SK-N-SH (cell line): ENCODE data around the gene C3orf38. TPM values are rescaled to one million over a fixed set of nuclear protein-coding genes. Genes with fewer than 3 reads are reported as not detected.

Experiments
- CTCF ChIA-PET: fragments of 300-600, 350-600 bp; formaldehyde crosslinking; extraction: SDS; loops from one replicate; lab custom pipeline; 2021; lab: Yijun Ruan, JAX
- POLR2A ChIA-PET: fragments of 350-600 bp; sonication (Branson Sonifier 250); formaldehyde crosslinking; extraction: SDS; loops from one replicate; lab custom pipeline; 2020; ENCODE audit warnings: antibody characterized with exemption, inconsistent platforms; lab: Yijun Ruan, JAX
- DNase-seq: peaks from one replicate; pipeline ENCODE4 v3.0.0; 2012
- H2AFZ ChIP-seq: fragments of 200-600 bp; sonication (generic); 2 replicates; pipeline ENCODE4 v1.8.1; 2016; ENCODE audit warnings: antibody characterized with exemption, mild to moderate bottlenecking, low read depth
- H3F3A ChIP-seq: fragments of 200-600 bp; sonication (generic); replicated peaks from 2 replicates; pipeline ENCODE3; 2016; ENCODE audit warnings: antibody characterized with exemption, mild to moderate bottlenecking; ENCODE audit not compliant: insufficient read depth
- H3K27ac ChIP-seq, 2 experiments: fragments of 200-500 bp in 1 of 2; fragments of 200-600 bp in 1 of 2; sonication (Bioruptor generic) in 1 of 2; sonication (generic), shearing (Covaris generic) in 1 of 2; 2 replicates each; pipeline versions ENCODE4 v1.5.1 to v1.6.1; 2014 to 2016; ENCODE audit warnings: low read depth in 2 of 2, inconsistent platforms in 1 of 2, low read length in 1 of 2, mild to moderate bottlenecking in 1 of 2, mixed read lengths in 1 of 2
- H3K27me3 ChIP-seq: fragments of 200-600 bp; sonication (generic), shearing (Covaris generic); 2 replicates; pipeline ENCODE4 v1.6.1; 2016; ENCODE audit warnings: mixed run types; ENCODE audit not compliant: insufficient read depth
- H3K36me3 ChIP-seq, 2 experiments: fragments of 200-500 bp in 1 of 2; fragments of 200-600 bp in 1 of 2; sonication (Bioruptor generic) in 1 of 2; sonication (generic) in 1 of 2; replicated peaks in 1 of 2; 2 replicates each; pipeline versions ENCODE3 to v1.5.1; 2014 to 2016; ENCODE audit warnings: low read length in 1 of 2, mild to moderate bottlenecking in 1 of 2; ENCODE audit not compliant: insufficient read depth in 2 of 2, control insufficient read depth in 1 of 2
- H3K4me1 ChIP-seq, 2 experiments: fragments of 200-500 bp in 1 of 2; fragments of 200-600 bp in 1 of 2; sonication (Bioruptor generic) in 1 of 2; sonication (generic), shearing (Covaris generic) in 1 of 2; 2 replicates each; pipeline versions ENCODE4 v1.5.1 to v1.6.1; 2014 to 2016; ENCODE audit warnings: low read depth in 1 of 2, low read length in 1 of 2, mixed run types in 1 of 2; ENCODE audit not compliant: insufficient read depth in 2 of 2, control insufficient read depth in 1 of 2
- H3K4me2 ChIP-seq: fragments of 200-600 bp; sonication (generic), shearing (Covaris generic); 2 replicates; pipeline ENCODE4 v1.6.1; 2017; ENCODE audit warnings: mixed run types
- H3K4me3 ChIP-seq, 2 experiments: fragments of 200-500 bp in 1 of 2; fragments of 200-600 bp in 1 of 2; sonication (Bioruptor generic) in 1 of 2; sonication (generic), shearing (Covaris generic) in 1 of 2; 2 replicates each; pipeline versions ENCODE4 v1.5.1 to v1.8.1; 2014 to 2016; ENCODE audit warnings: low read depth in 2 of 2, inconsistent platforms in 1 of 2, low read length in 1 of 2, mild to moderate bottlenecking in 1 of 2, mixed read lengths in 1 of 2, moderate library complexity in 1 of 2
- H3K79me2 ChIP-seq: fragments of 200-600 bp; sonication (generic); 2 replicates; pipeline ENCODE4 v1.8.1; 2017; ENCODE audit warnings: mild to moderate bottlenecking; ENCODE audit not compliant: insufficient read depth
- H3K9ac ChIP-seq: fragments of 200-600 bp; sonication (generic); 2 replicates; pipeline ENCODE4 v1.6.1; 2017; ENCODE audit warnings: mixed run types
- H3K9me2 ChIP-seq: fragments of 200-600 bp; sonication (generic); 2 replicates; pipeline ENCODE4 v1.6.1; 2017; ENCODE audit warnings: mixed run types
- H3K9me3 ChIP-seq: fragments of 200-600 bp; sonication (generic); 2 replicates; pipeline ENCODE4 v1.6.1; 2017; ENCODE audit warnings: mixed run types, mild to moderate bottlenecking, moderate library complexity
- H4K20me1 ChIP-seq: fragments of 200-600 bp; sonication (generic); 2 replicates; pipeline ENCODE4 v1.6.1; 2017; ENCODE audit warnings: mild to moderate bottlenecking, mixed run types; ENCODE audit not compliant: insufficient read depth
- CTCF ChIP-seq: fragments of 200-600 bp; sonication (generic); IDR thresholded peaks from 2 replicates; pipeline ENCODE4 v1.6.1; 2017; ENCODE audit warnings: antibody characterized with exemption, mild to moderate bottlenecking, moderate library complexity
- EP300 ChIP-seq, 2 experiments: IDR thresholded peaks; 2 replicates each; pipeline versions ENCODE4 v1.4.0 to v1.6.1; 2012; ENCODE audit warnings: borderline replicate concordance in 1 of 2, low read depth in 1 of 2, low read length in 1 of 2
- GABPA ChIP-seq: IDR thresholded peaks from 2 replicates; pipeline ENCODE4 v1.4.0; 2012; ENCODE audit warnings: low read depth, mild to moderate bottlenecking
- GATA2 ChIP-seq: sonication (generic); formaldehyde crosslinking; IDR thresholded peaks from 2 replicates; pipeline ENCODE4 v1.5.0; 2020; ENCODE audit warnings: mild to moderate bottlenecking, missing genetic modification reagents
- MAX ChIP-seq: IDR thresholded peaks from 2 replicates; pipeline ENCODE4 v1.4.0; 2012; ENCODE audit warnings: low read depth
- MEF2A ChIP-seq: IDR thresholded peaks from 2 replicates; pipeline ENCODE4 v1.4.0; 2012; ENCODE audit warnings: low read depth, borderline replicate concordance
- MXI1 ChIP-seq: IDR thresholded peaks from 2 replicates; pipeline ENCODE4 v1.6.1; 2012; ENCODE audit warnings: mild to moderate bottlenecking, low read depth, low read length, improper control_type of control experiment
- NFIC ChIP-seq: IDR thresholded peaks from 2 replicates; pipeline ENCODE4 v1.4.0; 2012; ENCODE audit warnings: borderline replicate concordance
- PBX3 ChIP-seq: IDR thresholded peaks from 2 replicates; pipeline ENCODE4; 2012
- POLR2AphosphoS5 ChIP-seq: IDR thresholded peaks from 2 replicates; pipeline ENCODE4 v1.6.1; 2012; ENCODE audit warnings: low read depth, low read length
- RCOR1 ChIP-seq: fragments of 150-350 bp; IDR thresholded peaks from 2 replicates; pipeline ENCODE4 v1.6.1; 2017; ENCODE audit warnings: antibody characterized with exemption, low read length
- SMC3 ChIP-seq: IDR thresholded peaks from 2 replicates; pipeline ENCODE4 v1.6.1; 2012; ENCODE audit warnings: low read depth, low read length, improper control_type of control experiment
- TCF12 ChIP-seq: IDR thresholded peaks from 2 replicates; pipeline ENCODE4 v1.4.0; 2012
- USF2 ChIP-seq: fragments of 150-350 bp; IDR thresholded peaks from 2 replicates; pipeline ENCODE4 v1.6.1; 2017; ENCODE audit warnings: antibody characterized with exemption, low read length, low read depth, borderline replicate concordance
- YY1 ChIP-seq: IDR thresholded peaks from 2 replicates; pipeline ENCODE4 v1.4.0; 2012; ENCODE audit warnings: low read depth, mild to moderate bottlenecking
- ZBTB33 ChIP-seq: IDR thresholded peaks from 2 replicates; pipeline ENCODE4 v1.4.0; 2012; ENCODE audit warnings: low read depth, borderline replicate concordance
- WGBS: methylation state at CpG from one replicate; pipeline ENCODE4 v1.1.6; 2017; ENCODE audit warnings: low lambda C conversion rate; 5-methylcytosine and 5-hydroxymethylcytosine counted together
- polyA plus RNA-seq, 3 experiments: library from polyadenylated mRNA; depleted of rRNA; stranded (reverse); fragments of >200 nt; gene quantifications; 2 replicates each; pipeline ENCODE4 v1.2.3, GENCODE V29; 2012

Gene C3orf38
- polyA plus RNA-seq, 1 of the 3 experiments (the other 2 are of a cell fraction) = 4.5 TPM

GRCh38 chr3:88166419-88166971, 16.7 kb downstream of the C3orf38 start:
- no peak for DNase-seq
- TF ChIP-seq EP300 (IDR thresholded peaks at IDR 0.05; ENCODE audit: borderline replicate concordance in 1 of 2, low read depth in 1 of 2, low read length in 1 of 2) (no peak), MXI1 (no peak), YY1 (no peak), SMC3 (no peak), USF2 (no peak), ZBTB33 (no peak), PBX3 (no peak), POLR2AphosphoS5 (no peak), GABPA (no peak), TCF12 (no peak), CTCF (no peak), GATA2 (no peak), NFIC (no peak), MEF2A (no peak), RCOR1 (no peak), MAX (no peak)
- H3K4me3 ChIP-seq = no peak overlapping the region
- peaks cover 9 to 11% of the 10 kb centered on the region in 2 experiments for H3K36me3 ChIP-seq
- no peak overlapping the region for H3K4me2 ChIP-seq
- no peak overlapping the region for H3K27ac ChIP-seq
- no peaks in the 10 kb centered on the region for H3K27me3 ChIP-seq
- no peak overlapping the region for H2AFZ ChIP-seq
- H3K4me1 ChIP-seq = no peaks in the 10 kb centered on the region
- H3K9ac ChIP-seq = no peak overlapping the region
- peaks cover 4% of the 10 kb centered on the region for H3F3A ChIP-seq
- peaks cover 3% of the 10 kb centered on the region; the same call in 1 of the 2 replicates for H3K79me2 ChIP-seq
- no peaks in the 10 kb centered on the region for H4K20me1 ChIP-seq
- POLR2A ChIA-PET = no interaction called here
- CTCF ChIA-PET = no interaction called here
- 98% methylated on average over 2 of the region's 2 CpGs for WGBS
- no peaks in the 10 kb centered on the region for H3K9me2 ChIP-seq
- no peaks in the 10 kb centered on the region for H3K9me3 ChIP-seq
